ENCODE results near the gene IFNK. TPM values are rescaled to one million over a fixed set of nuclear protein-coding genes. Genes with fewer than 3 reads are reported as not detected.

Gene IFNK
- polyA plus RNA-seq, 1 of the 3 experiments (the other 2 are of a cell fraction), result not detected

DNA sequence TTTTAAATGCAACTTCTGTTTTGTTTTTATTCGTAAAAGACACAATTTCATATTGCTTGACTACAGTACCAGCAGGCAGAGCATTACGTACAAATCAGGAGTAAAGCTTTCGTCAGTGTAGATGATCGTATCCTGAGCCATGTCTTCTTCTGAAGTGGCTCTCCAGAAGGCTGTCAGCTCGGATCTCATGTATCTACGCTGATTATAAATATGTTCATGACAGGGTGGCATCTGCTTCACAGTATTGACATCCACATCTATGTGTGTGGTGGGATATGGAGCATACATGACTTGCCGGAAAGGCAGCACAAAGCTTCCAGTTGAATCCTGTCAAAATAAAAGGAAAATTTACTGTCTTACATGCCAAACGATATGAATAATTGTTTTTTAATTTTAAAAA, 32.4 kb downstream of the IFNK start:
- H3K9ac ChIP-seq, result no peak overlapping the region
- DNase-seq, result no peak
- no peak overlapping the region for H3K4me2 ChIP-seq
- no peaks in the 10 kb centered on the region for H3K4me1 ChIP-seq (ENCODE audit: control insufficient read depth in 1 of 2, insufficient read depth in 2 of 2, low read depth in 1 of 2, low read length in 1 of 2)
- no peaks in the 10 kb centered on the region for H3K79me2 ChIP-seq (ENCODE audit: insufficient read depth)
- WGBS (ENCODE audit: low lambda C conversion rate), result 98% methylated on average over 8 of the region's 8 CpGs
- no peak overlapping the region for H2AFZ ChIP-seq (ENCODE audit: low read depth)
- no peaks in the 10 kb centered on the region for H4K20me1 ChIP-seq (ENCODE audit: insufficient read depth)
- no peaks in the 10 kb centered on the region for H3K9me2 ChIP-seq
- ChIA-PET POLR2A (no interaction called here), CTCF (interaction anchor here (1.0 kb wide), 1 partner anchor 223 kb away, joined by 4 read pairs; no protein-coding TSS in a partner anchor)
- no peaks in the 10 kb centered on the region for H3K9me3 ChIP-seq
- H3F3A ChIP-seq (replicated peaks; ENCODE audit: insufficient read depth), result no peaks in the 10 kb centered on the region
- no peak overlapping the region for H3K4me3 ChIP-seq (ENCODE audit: low read depth in 2 of 2, low read length in 1 of 2)
- H3K27me3 ChIP-seq (ENCODE audit: insufficient read depth), result no peaks in the 10 kb centered on the region
- peaks cover 46 to 53% of the 10 kb centered on the region in 2 experiments for H3K36me3 ChIP-seq (replicated peaks in 1 of 2; ENCODE audit: control insufficient read depth in 1 of 2, insufficient read depth in 2 of 2, low read length in 1 of 2)
- H3K27ac ChIP-seq (ENCODE audit: low read depth in 2 of 2, low read length in 1 of 2), result no peak overlapping the region
- TF ChIP-seq, protein P1, sequence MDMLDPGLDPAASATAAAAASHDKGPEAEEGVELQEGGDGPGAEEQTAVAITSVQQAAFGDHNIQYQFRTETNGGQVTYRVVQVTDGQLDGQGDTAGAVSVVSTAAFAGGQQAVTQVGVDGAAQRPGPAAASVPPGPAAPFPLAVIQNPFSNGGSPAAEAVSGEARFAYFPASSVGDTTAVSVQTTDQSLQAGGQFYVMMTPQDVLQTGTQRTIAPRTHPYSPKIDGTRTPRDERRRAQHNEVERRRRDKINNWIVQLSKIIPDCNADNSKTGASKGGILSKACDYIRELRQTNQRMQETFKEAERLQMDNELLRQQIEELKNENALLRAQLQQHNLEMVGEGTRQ (IDR thresholded peaks at IDR 0.05; ENCODE audit: borderline replicate concordance, low read depth, low read length), result no peak
- TF ChIP-seq, protein P2, sequence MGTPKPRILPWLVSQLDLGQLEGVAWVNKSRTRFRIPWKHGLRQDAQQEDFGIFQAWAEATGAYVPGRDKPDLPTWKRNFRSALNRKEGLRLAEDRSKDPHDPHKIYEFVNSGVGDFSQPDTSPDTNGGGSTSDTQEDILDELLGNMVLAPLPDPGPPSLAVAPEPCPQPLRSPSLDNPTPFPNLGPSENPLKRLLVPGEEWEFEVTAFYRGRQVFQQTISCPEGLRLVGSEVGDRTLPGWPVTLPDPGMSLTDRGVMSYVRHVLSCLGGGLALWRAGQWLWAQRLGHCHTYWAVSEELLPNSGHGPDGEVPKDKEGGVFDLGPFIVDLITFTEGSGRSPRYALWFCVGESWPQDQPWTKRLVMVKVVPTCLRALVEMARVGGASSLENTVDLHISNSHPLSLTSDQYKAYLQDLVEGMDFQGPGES (IDR thresholded peaks at IDR 0.05; ENCODE audit: low read depth, low read length), result no peak
- no peak for TF ChIP-seq RCOR1 (IDR thresholded peaks at IDR 0.05; ENCODE audit: low read length)
- TF ChIP-seq TEAD4 (IDR thresholded peaks at IDR 0.05; ENCODE audit: borderline replicate concordance, insufficient read depth), result no peak
- TF ChIP-seq NRF1 (IDR thresholded peaks at IDR 0.05; ENCODE audit: low read depth, low read length), result no peak
- TF ChIP-seq YY1 (IDR thresholded peaks at IDR 0.05; ENCODE audit: low read depth), result no peak
- TF ChIP-seq RAD21 (IDR thresholded peaks at IDR 0.05; ENCODE audit: low read length), result no peak
- TF ChIP-seq, protein P3, sequence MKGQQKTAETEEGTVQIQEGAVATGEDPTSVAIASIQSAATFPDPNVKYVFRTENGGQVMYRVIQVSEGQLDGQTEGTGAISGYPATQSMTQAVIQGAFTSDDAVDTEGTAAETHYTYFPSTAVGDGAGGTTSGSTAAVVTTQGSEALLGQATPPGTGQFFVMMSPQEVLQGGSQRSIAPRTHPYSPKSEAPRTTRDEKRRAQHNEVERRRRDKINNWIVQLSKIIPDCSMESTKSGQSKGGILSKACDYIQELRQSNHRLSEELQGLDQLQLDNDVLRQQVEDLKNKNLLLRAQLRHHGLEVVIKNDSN (IDR thresholded peaks at IDR 0.05; ENCODE audit: borderline replicate concordance, low read depth), result no peak
- TF ChIP-seq GABPA (IDR thresholded peaks at IDR 0.05; ENCODE audit: low read depth), result no peak
- no peak for TF ChIP-seq MXI1 (IDR thresholded peaks at IDR 0.05; ENCODE audit: low read depth, low read length)
- TF ChIP-seq, protein P4, sequence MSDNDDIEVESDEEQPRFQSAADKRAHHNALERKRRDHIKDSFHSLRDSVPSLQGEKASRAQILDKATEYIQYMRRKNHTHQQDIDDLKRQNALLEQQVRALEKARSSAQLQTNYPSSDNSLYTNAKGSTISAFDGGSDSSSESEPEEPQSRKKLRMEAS (IDR thresholded peaks at IDR 0.05; ENCODE audit: low read depth), result no peak
- TF ChIP-seq, protein P5, sequence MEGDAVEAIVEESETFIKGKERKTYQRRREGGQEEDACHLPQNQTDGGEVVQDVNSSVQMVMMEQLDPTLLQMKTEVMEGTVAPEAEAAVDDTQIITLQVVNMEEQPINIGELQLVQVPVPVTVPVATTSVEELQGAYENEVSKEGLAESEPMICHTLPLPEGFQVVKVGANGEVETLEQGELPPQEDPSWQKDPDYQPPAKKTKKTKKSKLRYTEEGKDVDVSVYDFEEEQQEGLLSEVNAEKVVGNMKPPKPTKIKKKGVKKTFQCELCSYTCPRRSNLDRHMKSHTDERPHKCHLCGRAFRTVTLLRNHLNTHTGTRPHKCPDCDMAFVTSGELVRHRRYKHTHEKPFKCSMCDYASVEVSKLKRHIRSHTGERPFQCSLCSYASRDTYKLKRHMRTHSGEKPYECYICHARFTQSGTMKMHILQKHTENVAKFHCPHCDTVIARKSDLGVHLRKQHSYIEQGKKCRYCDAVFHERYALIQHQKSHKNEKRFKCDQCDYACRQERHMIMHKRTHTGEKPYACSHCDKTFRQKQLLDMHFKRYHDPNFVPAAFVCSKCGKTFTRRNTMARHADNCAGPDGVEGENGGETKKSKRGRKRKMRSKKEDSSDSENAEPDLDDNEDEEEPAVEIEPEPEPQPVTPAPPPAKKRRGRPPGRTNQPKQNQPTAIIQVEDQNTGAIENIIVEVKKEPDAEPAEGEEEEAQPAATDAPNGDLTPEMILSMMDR (IDR thresholded peaks at IDR 0.05), result no peak

DNA sequence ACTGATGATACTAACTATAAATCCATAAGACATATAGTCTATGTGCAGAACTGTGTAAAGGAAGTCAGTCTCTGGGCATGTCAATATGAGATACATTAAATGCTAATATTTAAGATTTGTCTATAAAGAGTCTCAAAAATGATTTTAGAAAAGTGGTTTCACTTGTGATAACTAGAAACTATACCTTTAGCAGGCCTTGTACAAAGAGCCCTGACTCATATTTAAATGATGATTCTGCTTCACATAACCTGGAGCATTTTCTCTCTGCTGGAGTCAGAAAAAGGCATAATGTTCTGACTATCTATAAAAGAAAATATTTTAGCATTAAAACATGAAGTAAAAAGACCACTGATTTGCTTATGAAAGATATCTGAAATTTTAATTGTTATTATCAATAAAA, 34.2 kb downstream of the IFNK start:
- no peak for TF ChIP-seq POLR2AphosphoS5 (IDR thresholded peaks at IDR 0.05; ENCODE audit: low read depth, low read length)
- peaks cover 39 to 62% of the 10 kb centered on the region in 2 experiments for H3K36me3 ChIP-seq (replicated peaks in 1 of 2; ENCODE audit: control insufficient read depth in 1 of 2, insufficient read depth in 2 of 2, low read length in 1 of 2)
- H3K4me2 ChIP-seq, result no peak overlapping the region
- no peaks in the 10 kb centered on the region for H3K27me3 ChIP-seq (ENCODE audit: insufficient read depth)
- POLR2A ChIA-PET, result interaction anchor here (0.6 kb wide), 1 partner anchor 528 kb away, joined by 3 read pairs; no protein-coding TSS in a partner anchor
- CTCF ChIA-PET, result interaction anchor here (1.5 kb wide), 1 partner anchor 28 kb away, joined by 6 read pairs; no protein-coding TSS in a partner anchor
- H3K9me2 ChIP-seq, result no peaks in the 10 kb centered on the region
- H2AFZ ChIP-seq (ENCODE audit: low read depth), result no peak overlapping the region
- H3K4me1 ChIP-seq (ENCODE audit: control insufficient read depth in 1 of 2, insufficient read depth in 2 of 2, low read depth in 1 of 2, low read length in 1 of 2), result no peaks in the 10 kb centered on the region
- H3K27ac ChIP-seq (ENCODE audit: low read depth in 2 of 2, low read length in 1 of 2), result no peak overlapping the region
- no peak overlapping the region for H3K4me3 ChIP-seq (ENCODE audit: low read depth in 2 of 2, low read length in 1 of 2)
- H4K20me1 ChIP-seq (ENCODE audit: insufficient read depth), result no peaks in the 10 kb centered on the region
- no peaks in the 10 kb centered on the region for H3K9me3 ChIP-seq
- no peak for DNase-seq
- H3F3A ChIP-seq (replicated peaks; ENCODE audit: insufficient read depth), result no peaks in the 10 kb centered on the region
- no peak overlapping the region for H3K9ac ChIP-seq
- H3K79me2 ChIP-seq (ENCODE audit: insufficient read depth), result no peaks in the 10 kb centered on the region
